Glutamatergic neuron (in vitro differentiated cells): ENCODE results near the gene HOXD10. TPM values are rescaled to one million over a fixed set of nuclear protein-coding genes. Genes with fewer than 3 reads are reported as not detected.

Experiments used
- DNase-seq: peaks from one replicate; pipeline ENCODE4 v3.0.0; 2022
- H3K27ac Mint-ChIP-seq: one replicate; pipeline ENCODE4 v1.8.0; 2020; ENCODE audit warnings: mild to moderate bottlenecking, mixed read lengths, inconsistent platforms; ENCODE audit not compliant: unreplicated experiment
- H3K27me3 Mint-ChIP-seq: one replicate; pipeline ENCODE4 v1.8.0; 2020; ENCODE audit warnings: mild to moderate bottlenecking, moderate library complexity, mixed read lengths, inconsistent platforms; ENCODE audit not compliant: unreplicated experiment
- H3K36me3 Mint-ChIP-seq: one replicate; pipeline ENCODE4 v1.8.0; 2020; ENCODE audit warnings: mild to moderate bottlenecking, mixed read lengths, inconsistent platforms; ENCODE audit not compliant: unreplicated experiment
- H3K4me1 Mint-ChIP-seq: one replicate; pipeline ENCODE4 v1.8.0; 2020; ENCODE audit warnings: mild to moderate bottlenecking, low read depth, mixed read lengths, inconsistent platforms; ENCODE audit not compliant: unreplicated experiment
- H3K4me3 Mint-ChIP-seq: one replicate; pipeline ENCODE4 v1.8.0; 2020; ENCODE audit warnings: mild to moderate bottlenecking, mixed read lengths, inconsistent platforms; ENCODE audit not compliant: unreplicated experiment
- H3K9me3 Mint-ChIP-seq: one replicate; pipeline ENCODE4 v1.8.0; 2020; ENCODE audit warnings: mild to moderate bottlenecking, moderate library complexity, mixed read lengths, inconsistent platforms; ENCODE audit not compliant: unreplicated experiment
- total RNA-seq: library from RNA; stranded (reverse); fragmentation: NEBNext Ultra II Directional; extraction: Animal tissue kit (Norgen Biotek cat#: 25700); gene quantifications from one replicate; pipeline ENCODE4 v1.2.1, GENCODE V29; 2021; ENCODE audit not compliant: unreplicated experiment
- TF ChIP-seq, protein P1 (sequence below): fragments of 200-600 bp; sonication (generic); IDR thresholded peaks from one replicate; pipeline ENCODE4 v1.5.0; 2021; ENCODE audit not compliant: partially characterized antibody, unreplicated experiment

The HOXD10 gene
- total RNA-seq, 1 donor from 2014 or later = not detected

DNA sequence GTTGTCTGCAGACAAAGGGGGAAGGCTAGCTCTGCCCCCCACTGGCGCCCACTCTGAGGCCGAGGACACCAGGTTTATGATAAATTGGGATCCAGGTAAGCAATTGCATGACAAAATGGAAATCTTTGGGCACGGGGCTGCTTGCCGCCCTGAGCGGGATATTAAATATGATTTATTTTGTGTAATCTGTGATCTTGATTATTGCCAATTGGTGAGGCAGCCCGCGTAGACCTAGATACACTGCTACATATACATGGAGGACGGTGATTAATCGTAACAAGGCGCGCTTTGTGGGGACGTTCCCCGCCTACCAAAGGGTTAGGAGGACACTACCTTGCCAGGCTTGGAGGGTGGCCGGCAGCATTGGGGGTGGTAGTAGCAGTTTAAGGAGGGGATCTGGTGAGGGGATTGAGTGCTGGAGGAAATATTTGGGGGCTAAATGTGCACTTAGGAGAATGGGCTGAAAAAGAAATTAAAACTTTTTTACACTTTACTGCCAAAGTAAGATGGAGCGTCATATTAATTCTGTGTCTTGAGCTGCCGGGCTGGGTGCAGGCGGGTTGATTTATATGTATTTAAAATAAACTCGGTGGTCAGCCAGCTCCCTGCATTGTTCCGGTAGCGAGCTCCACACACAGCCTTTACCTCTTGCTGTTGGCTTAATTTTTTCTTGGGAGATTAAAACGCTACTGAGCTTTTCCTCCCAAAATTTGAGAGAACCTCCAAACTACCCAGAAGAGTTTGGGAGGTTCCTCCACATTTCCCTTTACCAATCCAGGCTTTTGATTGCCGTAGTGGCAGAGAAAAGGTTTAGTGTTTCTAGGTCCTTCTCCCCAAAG lies 44.6 kb downstream of the HOXD10 start:
- Mint-ChIP-seq H3K27ac (no peak overlapping the region), H3K27me3 (peaks cover 41% of the 10 kb centered on the region), H3K9me3 (peaks cover 6% of the 10 kb centered on the region), H3K4me3 (no peak overlapping the region), H3K4me1 (no peaks in the 10 kb centered on the region), H3K36me3 (peaks cover 4% of the 10 kb centered on the region)
- TF ChIP-seq, protein P1, sequence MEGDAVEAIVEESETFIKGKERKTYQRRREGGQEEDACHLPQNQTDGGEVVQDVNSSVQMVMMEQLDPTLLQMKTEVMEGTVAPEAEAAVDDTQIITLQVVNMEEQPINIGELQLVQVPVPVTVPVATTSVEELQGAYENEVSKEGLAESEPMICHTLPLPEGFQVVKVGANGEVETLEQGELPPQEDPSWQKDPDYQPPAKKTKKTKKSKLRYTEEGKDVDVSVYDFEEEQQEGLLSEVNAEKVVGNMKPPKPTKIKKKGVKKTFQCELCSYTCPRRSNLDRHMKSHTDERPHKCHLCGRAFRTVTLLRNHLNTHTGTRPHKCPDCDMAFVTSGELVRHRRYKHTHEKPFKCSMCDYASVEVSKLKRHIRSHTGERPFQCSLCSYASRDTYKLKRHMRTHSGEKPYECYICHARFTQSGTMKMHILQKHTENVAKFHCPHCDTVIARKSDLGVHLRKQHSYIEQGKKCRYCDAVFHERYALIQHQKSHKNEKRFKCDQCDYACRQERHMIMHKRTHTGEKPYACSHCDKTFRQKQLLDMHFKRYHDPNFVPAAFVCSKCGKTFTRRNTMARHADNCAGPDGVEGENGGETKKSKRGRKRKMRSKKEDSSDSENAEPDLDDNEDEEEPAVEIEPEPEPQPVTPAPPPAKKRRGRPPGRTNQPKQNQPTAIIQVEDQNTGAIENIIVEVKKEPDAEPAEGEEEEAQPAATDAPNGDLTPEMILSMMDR = no peak
- DNase-seq = no peak

DNA sequence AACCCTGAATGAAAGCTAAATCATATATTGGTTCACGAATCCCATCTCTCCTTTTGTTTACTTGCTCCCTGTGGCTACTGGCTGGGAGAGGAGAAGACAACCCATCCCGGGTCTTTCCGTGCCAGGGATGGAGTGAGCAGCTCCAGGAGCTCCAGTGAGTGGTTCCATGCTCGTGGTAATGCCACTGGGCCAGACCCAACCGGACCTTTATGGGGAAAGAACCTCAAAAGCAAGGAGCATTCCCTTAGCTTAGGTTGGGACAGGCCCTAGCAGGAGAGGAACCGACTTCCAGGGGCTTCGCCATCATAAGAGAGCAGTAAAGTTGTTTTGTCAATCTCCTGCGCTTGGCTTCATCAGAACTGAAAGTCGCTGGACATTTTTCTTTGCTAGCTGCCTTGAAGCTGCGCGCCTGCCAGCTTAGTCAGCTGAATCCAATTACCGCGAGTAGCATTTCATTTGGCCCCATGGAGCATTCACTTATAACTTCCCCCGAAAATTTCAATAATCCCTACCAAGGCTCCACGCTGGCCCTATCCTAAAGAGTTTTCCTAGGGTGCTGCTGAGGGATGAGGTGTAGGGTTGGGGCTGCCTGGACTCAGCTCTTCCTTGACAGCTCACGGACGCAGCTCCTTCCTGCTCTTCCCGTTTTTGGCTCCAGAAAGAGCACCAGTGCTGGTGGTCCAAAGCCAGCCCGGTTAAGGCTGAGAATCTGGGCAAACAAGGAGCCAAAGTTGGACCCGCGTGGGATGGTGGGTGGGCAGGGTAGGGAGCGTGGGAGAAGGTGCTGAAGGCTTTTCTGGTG lies 45.4 kb downstream of the HOXD10 start:
- Mint-ChIP-seq H3K36me3 (peaks cover 4% of the 10 kb centered on the region), H3K9me3 (peaks cover 10% of the 10 kb centered on the region), H3K4me1 (no peaks in the 10 kb centered on the region), H3K27me3 (peaks cover 43% of the 10 kb centered on the region), H3K4me3 (no peak overlapping the region), H3K27ac (no peak overlapping the region)
- TF ChIP-seq, protein P1 = no peak
- DNase-seq = no peak

DNA sequence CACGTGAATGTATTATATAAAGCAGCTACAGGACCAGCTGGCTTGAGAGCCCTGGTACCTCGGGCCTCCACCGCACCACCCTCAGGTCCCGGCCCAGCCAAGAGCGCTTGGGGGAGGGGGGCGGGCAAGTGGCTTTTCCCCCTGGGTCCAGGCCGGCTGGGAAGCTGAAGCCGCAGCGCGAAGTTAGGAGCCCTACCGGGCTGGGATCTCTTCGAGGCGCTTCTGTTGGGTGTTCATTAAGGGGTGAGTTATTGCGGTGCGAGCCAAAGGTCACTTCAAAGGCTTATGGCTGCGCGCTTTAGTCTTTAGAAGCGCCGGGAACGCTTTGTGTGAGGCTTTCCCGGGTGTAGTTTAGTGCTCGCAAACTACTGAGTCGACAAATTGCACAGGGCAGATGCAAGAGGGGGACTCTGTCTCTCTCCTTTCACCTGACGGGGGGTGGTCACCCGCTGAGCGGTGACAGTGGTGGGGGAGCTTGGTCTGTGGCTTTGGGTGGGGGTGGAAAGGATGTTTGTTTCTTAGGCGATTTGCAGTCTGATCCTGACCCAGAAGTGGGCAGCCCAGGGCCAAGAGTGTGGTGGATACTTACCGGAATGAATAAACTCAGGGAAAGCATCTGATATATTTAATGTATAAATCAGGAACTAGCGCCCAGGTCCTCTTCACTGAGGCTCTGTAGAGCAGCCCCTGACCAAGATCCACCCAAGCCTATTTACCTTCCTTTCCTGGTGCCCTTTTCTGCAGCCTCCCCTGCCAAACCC lies 46.5 kb downstream of the HOXD10 start:
- H3K4me3 Mint-ChIP-seq = no peak overlapping the region
- peaks cover 10% of the 10 kb centered on the region for H3K9me3 Mint-ChIP-seq
- no peak overlapping the region for H3K27ac Mint-ChIP-seq
- H3K4me1 Mint-ChIP-seq = no peaks in the 10 kb centered on the region
- H3K36me3 Mint-ChIP-seq = peaks cover 4% of the 10 kb centered on the region
- no peak for DNase-seq
- TF ChIP-seq, protein P1 = no peak
- H3K27me3 Mint-ChIP-seq = peaks cover 47% of the 10 kb centered on the region

DNA sequence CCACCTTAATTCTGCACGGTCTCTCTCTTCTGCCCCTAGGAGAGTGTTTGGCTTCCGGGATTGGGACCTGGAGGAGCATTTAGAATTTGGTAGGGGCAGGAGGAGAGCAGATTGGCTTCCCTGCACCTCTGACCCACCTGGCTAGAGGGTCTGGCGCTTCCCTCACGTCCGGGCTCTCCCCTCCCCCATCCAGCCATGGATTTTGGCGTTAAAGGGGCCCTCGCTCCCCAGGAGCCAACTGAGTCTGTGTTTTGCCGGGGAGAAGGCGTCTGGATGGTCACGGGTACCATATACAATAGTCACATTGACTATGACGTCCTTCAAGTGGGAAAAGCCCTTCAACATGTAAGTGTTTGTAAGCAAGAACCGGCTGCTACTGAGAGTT lies 47.1 kb downstream of the HOXD10 start:
- TF ChIP-seq, protein P1 = no peak
- Mint-ChIP-seq H3K4me3 (no peak overlapping the region), H3K27ac (no peak overlapping the region), H3K27me3 (peaks cover 45% of the 10 kb centered on the region), H3K4me1 (no peaks in the 10 kb centered on the region), H3K36me3 (peaks cover 4% of the 10 kb centered on the region), H3K9me3 (peaks cover 10% of the 10 kb centered on the region)
- DNase-seq = no peak
